HG03521 (cell line): Measurements from ENCODE around the gene MYBPC2.

Experiments
- ATAC-seq: cut with Tn5 transposase; IDR thresholded peaks from one replicate; pipeline ENCODE4 v1.9.1; 2021; ENCODE audit warnings: mild to moderate bottlenecking, moderate library complexity; ENCODE audit not compliant: unreplicated experiment

The MYBPC2 gene

DNA sequence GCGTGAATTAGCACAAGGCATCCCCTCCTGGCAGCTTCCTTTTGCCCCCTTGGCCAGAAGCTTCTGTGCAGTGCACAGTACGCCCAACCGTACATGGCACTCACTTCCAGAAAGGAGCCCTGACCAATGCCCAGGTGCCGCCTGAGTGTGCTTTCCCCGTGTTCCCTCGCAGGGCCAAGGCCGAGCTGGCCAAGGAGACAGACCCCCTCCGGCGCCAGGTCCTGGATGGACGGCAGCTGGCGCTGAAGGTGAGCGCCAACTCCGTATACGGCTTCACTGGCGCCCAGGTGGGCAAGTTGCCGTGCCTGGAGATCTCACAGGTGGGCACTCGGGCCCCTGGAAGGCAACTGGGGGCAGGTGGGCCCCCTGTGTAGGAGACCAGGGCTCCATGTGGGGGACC is 23.3 kb upstream of the MYBPC2 start:
- no peak for ATAC-seq

DNA sequence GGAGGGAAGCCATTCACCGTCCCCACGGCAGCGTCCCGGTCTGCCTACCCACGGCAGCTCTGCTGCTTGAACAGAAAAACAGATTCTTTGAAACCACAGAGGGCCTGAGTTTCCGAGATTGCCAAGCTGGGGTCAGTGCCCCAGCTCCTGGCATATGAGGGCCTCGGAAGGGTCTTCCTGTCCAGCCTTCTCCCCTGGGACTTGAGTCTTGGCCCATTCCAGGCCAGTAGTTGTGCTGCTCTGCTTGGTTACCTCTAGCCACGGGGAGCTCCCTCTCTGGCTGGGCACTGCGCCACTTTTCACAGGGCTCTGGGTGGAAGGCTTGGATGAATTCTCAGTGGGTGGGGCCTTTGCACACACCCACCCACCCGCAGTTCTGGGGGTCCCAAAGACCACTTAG is 22.6 kb upstream of the MYBPC2 start:
- ATAC-seq = no peak

- no peak for ATAC-seq
Observed at GRCh38 chr19:50412419-50412818, 20.3 kb upstream of the MYBPC2 start.

DNA sequence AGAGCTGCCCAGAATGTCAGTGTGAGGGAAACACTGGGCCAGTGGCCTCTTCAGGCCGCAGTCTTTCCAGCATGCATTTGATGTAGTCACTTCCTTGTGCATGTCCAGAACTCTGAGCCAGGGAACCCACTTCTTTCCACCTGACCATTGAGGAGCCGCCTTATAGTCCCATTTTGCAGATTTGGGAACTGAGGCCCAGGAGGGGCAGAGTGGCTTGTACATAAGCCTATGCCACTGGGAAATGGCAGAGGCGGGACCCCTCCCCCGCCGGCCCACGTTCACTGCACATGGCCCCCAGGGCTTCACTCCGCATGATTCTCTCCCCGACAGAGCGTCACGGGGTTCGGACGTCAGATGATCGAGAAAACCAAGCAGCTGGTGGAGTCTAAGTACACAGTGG is 19.6 kb upstream of the MYBPC2 start:
- no peak for ATAC-seq

DNA sequence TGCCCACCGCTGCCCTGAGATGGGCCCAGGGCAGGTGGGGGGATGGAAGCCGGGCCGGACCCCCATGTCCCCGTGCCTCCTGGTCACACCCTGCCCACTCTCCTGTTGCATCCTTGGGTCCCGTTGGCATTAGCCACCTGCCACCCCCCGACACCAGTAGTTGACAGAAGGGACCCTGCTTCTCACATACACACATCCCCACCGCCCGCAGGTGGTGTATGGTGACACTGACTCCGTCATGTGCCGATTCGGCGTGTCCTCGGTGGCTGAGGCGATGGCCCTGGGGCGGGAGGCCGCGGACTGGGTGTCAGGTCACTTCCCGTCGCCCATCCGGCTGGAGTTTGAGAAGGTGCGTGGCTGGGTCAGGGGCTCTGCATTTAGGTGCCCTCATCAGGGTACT is 19.2 kb upstream of the MYBPC2 start:
- ATAC-seq = no peak

DNA sequence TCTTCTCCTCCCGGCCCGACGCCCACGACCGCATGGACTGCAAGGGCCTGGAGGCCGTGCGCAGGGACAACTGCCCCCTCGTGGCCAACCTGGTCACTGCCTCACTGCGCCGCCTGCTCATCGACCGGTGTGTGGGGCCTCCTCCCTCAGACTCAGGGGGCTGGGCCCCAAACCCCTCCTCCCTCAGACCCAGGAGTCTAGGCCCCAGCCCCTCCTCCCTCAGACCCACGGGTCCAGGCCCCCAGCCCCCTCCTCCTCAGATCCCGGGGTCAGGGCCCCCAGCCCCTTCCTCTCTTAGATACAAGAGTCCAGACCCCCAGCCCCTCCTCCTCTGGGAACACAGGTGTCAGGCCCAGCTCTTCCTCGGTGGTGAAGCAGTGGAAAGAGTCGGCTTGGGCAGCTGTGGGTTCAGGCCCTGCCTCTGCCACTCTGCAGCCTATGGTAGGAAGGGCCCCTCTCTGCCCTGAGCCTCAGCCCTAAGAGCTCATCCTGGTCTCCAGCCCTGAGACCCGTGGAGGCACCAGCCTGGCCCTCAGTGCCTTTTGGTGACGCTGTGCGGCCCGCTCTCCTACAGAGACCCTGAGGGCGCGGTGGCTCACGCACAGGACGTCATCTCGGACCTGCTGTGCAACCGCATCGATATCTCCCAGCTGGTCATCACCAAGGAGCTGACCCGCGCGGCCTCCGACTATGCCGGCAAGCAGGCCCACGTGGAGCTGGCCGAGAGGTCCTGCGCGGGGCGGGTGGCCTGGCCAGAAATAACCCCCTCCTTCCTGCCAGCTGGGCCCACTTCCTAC is 17.6 kb upstream of the MYBPC2 start:
- ATAC-seq = peak; percentile 32

- peak; percentile 43 for ATAC-seq
Observed at GRCh38 chr19:50415661-50416033, 17.0 kb upstream of the MYBPC2 start.

DNA sequence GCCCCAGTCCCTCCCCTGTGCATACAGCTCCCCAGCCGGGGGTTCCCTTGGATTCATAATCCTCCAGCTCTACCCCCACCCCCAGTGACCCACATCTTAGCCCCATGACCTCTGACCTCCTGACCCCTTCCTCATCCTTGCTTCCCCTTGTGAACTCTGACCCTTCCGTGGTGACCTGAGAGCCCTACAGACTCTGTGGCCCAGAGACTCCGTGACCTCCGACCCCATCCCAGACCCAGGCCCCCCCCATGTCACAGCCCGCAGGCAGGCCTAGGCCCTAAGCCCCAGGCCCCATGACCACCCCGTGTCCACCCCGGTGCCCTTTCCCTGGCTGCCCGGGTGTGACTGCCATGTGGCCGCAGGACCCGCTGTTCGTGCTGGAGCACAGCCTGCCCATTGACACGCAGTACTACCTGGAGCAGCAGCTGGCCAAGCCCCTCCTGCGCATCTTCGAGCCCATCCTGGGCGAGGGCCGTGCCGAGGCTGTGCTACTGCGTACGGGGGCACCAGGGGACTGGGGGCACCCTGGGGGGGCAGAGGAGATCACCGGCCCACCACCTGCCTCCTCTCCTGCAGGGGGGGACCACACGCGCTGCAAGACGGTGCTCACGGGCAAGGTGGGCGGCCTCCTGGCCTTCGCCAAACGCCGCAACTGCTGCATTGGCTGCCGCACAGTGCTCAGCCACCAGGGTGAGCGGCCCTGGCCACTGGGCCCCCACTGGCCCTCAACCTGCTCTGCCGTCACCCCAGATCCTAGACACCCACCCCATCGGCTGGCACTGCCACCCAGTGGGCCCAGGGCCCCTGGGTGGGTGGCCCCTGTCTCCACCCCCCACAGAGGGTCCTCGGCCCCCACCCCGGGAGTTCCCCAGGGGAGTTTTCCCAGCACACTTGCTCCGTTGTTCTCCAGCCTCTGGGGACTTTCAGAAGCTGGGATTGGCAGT is 16.4 kb upstream of the MYBPC2 start:
- no peak for ATAC-seq

DNA sequence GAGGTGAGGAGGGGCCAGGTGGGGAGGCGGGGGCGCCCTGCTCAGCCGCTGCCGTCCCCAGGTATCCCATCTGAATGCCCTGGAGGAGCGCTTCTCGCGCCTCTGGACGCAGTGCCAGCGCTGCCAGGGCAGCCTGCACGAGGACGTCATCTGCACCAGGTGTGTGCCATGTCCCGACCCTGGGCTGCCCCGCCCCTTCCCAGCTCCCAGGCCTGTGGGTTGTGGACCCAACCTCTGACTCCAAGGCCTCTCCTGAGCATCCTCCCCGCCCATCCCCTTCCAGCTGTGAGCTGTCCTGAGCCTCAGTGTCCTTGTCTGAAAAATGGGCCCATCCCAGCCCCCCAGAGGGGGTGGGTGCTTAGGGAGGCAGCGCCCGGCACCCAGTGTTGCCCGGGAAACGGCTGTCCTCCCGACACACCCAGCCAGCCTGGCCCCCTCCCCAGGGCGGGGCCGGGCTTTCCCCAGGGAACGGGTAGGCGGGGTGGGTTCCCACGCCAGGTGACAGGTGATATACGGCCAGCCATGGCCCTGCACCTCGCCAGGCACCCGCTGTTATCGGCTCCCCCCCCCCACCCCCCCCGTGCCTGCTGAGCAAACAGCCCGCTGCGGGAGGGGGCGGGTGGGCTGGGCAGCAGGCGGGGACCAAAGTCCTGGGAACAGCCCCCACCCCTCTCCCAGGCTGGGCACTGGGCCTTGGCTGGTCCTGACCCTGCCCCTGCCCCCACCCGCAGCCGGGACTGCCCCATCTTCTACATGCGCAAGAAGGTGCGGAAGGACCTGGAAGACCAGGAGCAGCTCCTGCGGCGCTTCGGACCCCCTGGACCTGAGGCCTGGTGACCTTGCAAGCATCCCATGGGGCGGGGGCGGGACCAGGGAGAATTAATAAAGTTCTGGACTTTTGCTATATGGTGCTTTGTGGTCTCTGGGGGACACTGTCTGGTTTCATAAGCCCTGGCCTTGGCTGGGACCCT is 15.3 kb upstream of the MYBPC2 start:
- ATAC-seq = no peak

GRCh38 chr19:50418176-50419021 is 14.3 kb upstream of the MYBPC2 start, which contains the start of gene SPIB:
TSS of gene SPIB (plus strand) at chr19:50418938. CDS start at chr19:50418963, 25 bp downstream.
- no peak for ATAC-seq

DNA sequence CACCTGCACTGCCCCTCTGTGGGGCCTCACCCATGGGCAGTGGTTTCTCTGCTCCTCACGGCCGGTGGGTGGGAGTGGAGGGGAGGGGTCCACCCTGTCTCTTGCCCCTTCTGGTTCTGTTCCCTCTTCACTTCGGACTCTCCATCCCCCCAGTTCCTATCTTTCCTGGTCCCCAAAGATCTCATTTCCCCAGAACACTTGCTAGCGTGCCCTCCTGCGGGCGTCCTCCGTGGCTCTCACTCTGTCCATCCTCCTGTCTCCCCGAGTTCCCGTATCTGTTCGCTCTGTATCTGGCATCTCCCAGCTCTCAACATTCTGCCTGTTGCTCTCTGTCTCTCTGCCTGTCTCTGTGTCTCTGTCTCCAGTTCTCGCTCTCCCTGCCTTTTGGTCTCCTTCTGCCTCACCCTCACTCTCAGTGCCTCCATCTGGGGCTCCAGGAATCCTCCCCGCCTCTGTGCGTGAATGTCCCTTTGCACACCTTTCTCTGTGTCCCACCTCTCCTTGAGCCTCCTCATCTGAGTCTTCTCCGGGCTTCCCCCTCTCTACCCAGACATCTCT is 13.6 kb upstream of the MYBPC2 start:
- no peak for ATAC-seq

GRCh38 chr19:50419580-50420035 is 13.1 kb upstream of the MYBPC2 start:
- no peak for ATAC-seq

GRCh38 chr19:50420127-50420526 is 12.6 kb upstream of the MYBPC2 start:
- ATAC-seq = no peak

DNA sequence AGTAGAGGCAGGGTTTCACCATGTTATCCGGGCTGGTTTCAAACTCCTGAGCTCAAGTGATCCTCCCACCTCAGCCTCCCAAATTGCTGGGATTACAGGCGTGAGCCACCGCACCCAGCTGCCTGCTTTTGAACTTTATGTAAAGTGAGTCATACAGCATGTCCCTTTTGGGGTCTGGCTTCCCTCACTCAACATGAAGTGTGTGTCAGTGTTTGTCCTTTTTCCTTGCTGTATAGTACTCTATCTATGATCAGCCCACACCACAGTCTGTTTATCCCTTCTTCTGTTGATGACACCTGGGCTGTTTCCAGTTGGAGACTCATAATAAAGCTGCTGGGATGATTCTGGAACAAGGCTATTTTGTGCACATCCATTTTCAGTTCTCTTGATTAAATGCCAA is 11.9 kb upstream of the MYBPC2 start:
- no peak for ATAC-seq

DNA sequence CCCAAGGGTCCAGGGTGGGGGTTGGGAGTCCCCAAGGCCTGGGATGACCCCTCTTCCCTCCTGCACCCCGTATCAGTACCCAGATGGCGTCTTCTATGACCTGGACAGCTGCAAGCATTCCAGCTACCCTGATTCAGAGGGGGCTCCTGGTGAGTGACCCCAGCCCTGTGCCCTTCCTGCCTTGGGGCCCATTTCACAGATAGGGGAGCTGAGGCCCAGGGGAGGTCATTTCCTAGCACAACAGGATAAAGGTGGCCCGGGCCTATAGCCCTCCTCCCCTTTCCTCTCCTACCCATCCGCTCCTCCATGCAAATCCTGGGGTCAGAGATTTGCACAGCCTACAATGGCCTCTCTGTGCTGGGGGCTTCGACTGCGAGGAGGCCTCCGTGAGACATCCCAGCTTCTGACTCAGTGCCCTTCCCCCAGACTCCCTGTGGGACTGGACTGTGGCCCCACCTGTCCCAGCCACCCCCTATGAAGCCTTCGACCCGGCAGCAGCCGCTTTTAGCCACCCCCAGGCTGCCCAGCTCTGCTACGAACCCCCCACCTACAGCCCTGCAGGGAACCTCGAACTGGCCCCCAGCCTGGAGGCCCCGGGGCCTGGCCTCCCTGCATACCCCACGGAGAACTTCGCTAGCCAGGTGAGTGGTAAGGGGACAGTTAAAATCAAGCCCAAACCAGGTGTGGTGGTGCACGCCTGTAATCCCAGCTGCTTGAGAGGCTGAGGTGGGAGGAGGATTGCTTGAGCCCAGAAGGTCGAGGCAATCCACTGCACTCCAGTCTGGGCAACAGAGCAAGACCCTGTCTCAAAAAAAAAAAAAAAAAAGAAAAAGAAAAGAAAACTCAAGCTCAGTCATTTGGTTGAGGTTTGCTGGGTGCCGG is 10.1 kb upstream of the MYBPC2 start:
- ATAC-seq = no peak

GRCh38 chr19:50423279-50424113 is 9.2 kb upstream of the MYBPC2 start:
- no peak for ATAC-seq

- ATAC-seq = no peak
Observed at GRCh38 chr19:50425581-50425980, 7.1 kb upstream of the MYBPC2 start.
